ENCODE measurements around the gene HOXD10. TPM values are rescaled to one million over a fixed set of nuclear protein-coding genes. Genes with fewer than 3 reads are reported as not detected.

HOXD10 gene
- total RNA-seq, 1 donor from 2014 or later = 4.0 TPM

- DNase-seq (ENCODE audit: low read depth in 2 of 2) = peak in 1 of 2 donors; percentile 33
Observed at GRCh38 chr2:176133389-176133788, 16.8 kb downstream of the HOXD10 start.

- DNase-seq (ENCODE audit: low read depth in 2 of 2) = peak in 1 of 2 donors; percentile 39
Observed at GRCh38 chr2:176134035-176134434, 17.5 kb downstream of the HOXD10 start.

- DNase-seq (ENCODE audit: low read depth in 2 of 2) = peak in 1 of 2 donors; percentile 72
Observed at GRCh38 chr2:176135035-176135440, 18.5 kb downstream of the HOXD10 start.

- DNase-seq (ENCODE audit: low read depth in 2 of 2) = peak; percentile 28 to 84
Observed at GRCh38 chr2:176136374-176137251, 20.0 kb downstream of the HOXD10 start.

GRCh38 chr2:176137252-176137580, 20.6 kb downstream of the HOXD10 start:
- DNase-seq (ENCODE audit: low read depth in 2 of 2) = peak in 1 of 2 donors; percentile 33

GRCh38 chr2:176137906-176138305, 21.3 kb downstream of the HOXD10 start:
- peak in 1 of 2 donors; percentile 69 for DNase-seq (ENCODE audit: low read depth in 2 of 2)

GRCh38 chr2:176138526-176138922, 21.9 kb downstream of the HOXD10 start:
- DNase-seq (ENCODE audit: low read depth in 2 of 2) = peak in 1 of 2 donors; percentile 78

GRCh38 chr2:176138923-176139660, 22.5 kb downstream of the HOXD10 start:
- DNase-seq (ENCODE audit: low read depth in 2 of 2) = peak in 1 of 2 donors; percentile 72

GRCh38 chr2:176139661-176140512, 23.3 kb downstream of the HOXD10 start:
- DNase-seq (ENCODE audit: low read depth in 2 of 2) = peak; percentile 7 to 80

- peak; percentile 75 to 90 for DNase-seq (ENCODE audit: low read depth in 2 of 2)
Observed at GRCh38 chr2:176140513-176141317, 24.1 kb downstream of the HOXD10 start.

GRCh38 chr2:176142281-176142680, 25.7 kb downstream of the HOXD10 start:
- no peak for DNase-seq (ENCODE audit: low read depth in 2 of 2)

GRCh38 chr2:176145085-176145969, 28.7 kb downstream of the HOXD10 start:
- DNase-seq (ENCODE audit: low read depth in 2 of 2) = no peak

GRCh38 chr2:176146101-176146500, 29.5 kb downstream of the HOXD10 start:
- DNase-seq (ENCODE audit: low read depth in 2 of 2) = no peak

- no peak for DNase-seq (ENCODE audit: low read depth in 2 of 2)
Observed at GRCh38 chr2:176146645-176147044, 30.1 kb downstream of the HOXD10 start.

GRCh38 chr2:176147210-176147799, 30.7 kb downstream of the HOXD10 start:
- DNase-seq (ENCODE audit: low read depth in 2 of 2) = no peak

- DNase-seq (ENCODE audit: low read depth in 2 of 2) = no peak
Observed at GRCh38 chr2:176147800-176148496, 31.4 kb downstream of the HOXD10 start.

GRCh38 chr2:176148751-176149421, 32.3 kb downstream of the HOXD10 start:
- DNase-seq (ENCODE audit: low read depth in 2 of 2) = no peak

GRCh38 chr2:176149481-176149938, 32.9 kb downstream of the HOXD10 start:
- DNase-seq (ENCODE audit: low read depth in 2 of 2) = no peak
